Measurements from ENCODE around the gene GSS.

GSS gene

DNA sequence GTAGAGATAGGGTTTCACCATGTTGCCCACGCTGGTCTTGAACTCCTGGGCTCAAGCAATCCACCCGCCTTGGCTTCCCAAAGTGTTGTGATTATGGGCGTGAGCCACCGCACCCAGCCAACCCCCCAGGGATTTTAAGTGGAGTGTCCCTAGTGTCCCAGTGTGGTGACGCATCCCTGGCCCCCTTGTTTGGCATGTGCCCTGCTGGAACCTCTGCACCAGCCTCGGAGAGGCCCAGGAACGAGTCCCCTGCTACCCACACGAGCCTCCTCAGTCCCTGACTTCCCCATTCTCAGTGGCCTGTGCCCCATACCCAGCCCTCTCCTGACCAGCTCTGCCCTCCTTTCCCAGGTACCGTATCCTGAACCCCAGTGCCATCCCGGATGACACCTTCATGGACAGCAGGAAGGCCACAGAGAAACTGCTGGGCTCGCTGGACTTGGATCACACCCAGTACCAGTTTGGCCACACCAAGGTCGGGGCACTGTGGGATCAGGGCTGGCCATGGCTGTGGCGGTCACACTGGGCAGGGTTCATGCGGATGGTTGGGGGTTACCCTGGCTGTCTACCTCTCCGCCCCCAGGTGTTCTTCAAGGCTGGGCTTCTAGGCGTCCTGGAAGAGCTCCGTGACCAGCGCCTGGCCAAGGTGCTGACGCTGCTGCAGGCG lies 37.3 kb upstream of the GSS start:
- DNase-seq = no peak

DNA sequence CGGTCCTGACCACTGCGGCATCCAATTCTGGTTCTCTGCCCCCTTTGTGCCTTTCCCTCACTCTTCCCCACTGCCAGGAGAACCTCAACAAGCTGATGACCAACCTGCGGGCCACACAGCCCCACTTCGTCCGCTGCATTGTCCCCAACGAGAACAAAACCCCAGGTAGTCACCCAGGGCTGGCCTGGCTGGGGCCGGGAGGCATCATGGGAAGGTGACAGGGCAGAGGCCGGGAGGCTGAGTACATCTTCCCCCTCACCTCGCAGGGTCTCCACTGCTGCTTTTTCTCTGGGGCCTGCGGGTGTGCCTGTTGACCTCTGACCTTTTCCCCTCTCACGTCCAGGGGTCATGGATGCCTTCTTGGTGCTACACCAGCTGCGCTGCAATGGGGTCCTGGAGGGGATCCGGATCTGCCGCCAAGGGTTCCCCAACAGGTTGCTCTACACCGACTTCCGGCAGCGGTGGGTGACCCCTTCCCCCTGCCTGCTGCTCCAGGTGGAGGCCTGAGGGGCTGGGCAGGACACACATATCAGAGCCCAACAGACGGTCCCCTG lies 35.1 kb upstream of the GSS start:
- no peak for DNase-seq

DNA sequence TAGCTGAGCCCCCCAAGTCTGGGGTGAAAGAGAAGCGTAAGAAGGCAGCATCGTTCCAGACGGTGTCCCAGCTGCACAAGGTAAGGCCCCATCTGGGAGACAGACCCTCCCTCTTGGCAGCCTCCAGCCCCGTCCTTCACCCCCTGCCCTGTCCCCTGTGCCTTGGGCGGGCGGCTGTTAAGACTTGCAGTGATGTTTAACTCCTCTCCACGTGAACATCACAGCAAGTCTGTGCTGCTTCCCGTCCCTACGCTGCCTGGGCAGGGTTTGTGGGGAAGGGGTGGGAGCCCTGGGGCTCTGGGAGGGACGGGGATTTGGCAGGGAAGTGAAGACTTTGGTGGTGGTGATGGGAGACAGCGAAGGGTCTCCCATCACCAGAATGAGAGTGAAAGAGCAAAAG lies 34.6 kb upstream of the GSS start:
- DNase-seq = no peak

GRCh38 chr20:34989670-34990069 lies 34.1 kb upstream of the GSS start:
- no peak for DNase-seq

DNA sequence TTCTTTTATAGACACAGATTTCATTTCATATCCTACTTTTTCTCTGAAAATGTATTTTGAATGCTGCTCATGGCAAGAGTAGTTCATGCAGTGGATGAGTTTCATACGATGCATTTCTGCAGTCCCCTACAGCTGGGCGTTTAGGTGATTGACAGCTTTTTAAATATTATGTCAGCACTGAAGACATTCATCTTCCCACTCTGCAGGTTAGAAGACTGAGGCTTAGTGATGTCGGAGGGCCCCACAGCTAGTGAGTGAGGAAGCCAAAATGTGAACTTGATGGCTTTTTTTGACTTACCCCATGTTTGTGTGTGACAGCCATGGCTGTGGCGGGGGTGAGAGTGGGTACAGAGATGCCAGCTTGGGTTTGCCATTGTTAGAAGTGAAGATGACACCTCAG lies 33.5 kb upstream of the GSS start:
- DNase-seq = no peak

- DNase-seq = no peak
Observed at GRCh38 chr20:34988191-34988540, 32.6 kb upstream of the GSS start.

- DNase-seq = no peak
Observed at GRCh38 chr20:34987288-34988190, 31.9 kb upstream of the GSS start.

DNA sequence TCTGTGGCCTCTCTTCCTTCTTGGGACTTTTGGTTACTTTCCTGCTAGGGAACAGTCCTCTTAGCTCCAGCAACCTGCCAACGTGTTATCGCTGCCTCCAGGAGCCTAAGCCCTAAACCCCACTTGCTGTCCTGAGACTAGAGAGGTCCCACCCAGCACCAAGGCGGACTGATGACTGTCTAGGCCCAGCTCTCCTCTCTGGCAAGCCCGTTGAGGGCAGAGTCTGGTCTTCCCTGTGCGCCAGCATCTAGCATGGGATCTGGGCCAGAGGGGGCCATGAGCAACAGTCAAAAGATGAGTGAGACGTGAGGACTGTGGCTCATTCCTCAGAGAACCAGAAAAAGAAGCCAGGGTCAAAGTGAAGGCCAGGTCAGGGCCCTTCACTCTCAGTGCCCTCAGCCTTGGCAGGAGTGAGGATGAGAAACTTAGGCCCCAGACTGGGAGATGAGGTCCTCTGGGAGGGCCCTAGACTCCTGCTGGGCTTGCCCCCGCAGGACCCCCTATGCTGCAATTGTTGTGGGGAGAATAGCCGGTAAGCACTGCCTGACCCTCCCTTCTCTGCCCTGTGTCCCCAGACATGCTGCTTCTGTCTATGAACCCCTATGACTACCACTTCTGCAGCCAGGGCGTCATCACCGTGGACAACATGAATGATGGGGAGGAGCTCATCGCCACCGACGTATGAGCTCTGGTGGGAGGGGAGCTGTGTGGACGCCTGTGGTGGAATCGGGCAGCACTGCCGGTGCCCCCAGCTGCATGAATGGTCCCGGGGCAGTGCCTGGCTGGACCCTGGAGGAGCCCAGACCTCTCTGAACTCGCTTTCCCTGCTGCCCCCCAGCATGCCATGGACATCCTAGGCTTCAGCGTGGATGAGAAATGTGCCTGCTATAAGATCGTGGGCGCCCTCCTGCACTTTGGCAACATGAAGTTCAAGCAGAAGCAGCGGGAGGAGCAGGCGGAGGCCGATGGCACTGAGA lies 31.0 kb upstream of the GSS start:
- DNase-seq = no peak

GRCh38 chr20:34985461-34986310 lies 30.1 kb upstream of the GSS start:
- DNase-seq = no peak

DNA sequence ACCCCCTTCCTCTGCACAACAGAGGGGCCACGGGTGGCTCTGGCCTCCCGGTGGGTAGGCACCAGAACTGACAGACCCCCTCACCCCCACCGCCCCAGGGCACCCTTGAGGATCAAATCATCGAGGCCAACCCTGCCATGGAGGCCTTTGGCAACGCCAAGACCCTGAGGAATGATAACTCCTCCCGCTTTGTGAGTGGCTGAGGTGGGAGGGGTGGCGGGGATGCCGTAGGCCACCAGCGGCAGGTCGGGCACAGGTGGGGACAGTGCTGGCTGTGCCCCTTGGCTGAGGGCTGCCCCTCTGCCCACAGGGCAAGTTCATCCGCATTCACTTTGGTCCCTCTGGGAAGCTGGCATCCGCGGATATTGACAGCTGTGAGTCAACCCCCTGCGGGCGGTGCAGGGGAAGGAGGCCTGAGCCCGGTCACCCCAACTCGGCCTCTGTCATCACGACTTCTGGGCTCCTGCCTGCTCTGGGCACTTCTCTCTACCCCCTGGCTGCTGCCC lies 29.2 kb upstream of the GSS start:
- DNase-seq = no peak

DNA sequence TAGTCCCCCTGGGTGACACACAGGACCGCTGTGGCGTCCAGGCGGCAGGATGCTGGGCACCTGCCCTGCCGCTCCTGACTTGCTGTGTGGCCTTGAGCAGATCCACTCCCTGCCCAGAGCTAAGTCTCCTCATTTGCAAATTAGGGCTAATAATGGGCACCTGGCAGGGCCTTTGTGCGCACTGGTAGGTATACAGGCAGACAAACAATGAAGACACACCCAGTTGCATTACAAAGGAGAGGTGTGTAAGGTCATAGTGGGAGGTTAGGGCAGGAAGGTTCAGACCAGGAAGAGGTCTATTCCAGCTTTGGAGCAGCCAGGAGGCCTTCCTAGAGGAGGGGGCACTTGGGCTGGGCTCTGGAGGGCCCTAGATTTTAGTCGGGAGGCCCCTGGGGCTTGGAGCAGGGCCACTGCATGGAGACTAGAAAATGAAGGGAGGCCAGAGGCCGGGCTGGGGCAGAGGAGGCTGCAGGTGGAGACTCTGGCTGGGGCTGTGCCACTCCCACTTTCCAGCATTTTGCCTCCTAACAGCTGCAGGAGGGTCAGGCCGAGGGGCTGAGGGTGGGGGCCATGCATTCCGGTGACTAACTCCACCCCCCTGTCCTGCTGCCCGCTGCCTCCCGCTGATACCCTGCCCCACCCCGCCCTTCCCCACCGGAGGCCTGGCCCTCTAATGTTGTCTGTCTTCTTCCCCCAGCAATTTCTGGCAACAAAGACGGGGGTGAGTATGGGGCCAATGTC lies 28.6 kb upstream of the GSS start:
- DNase-seq = no peak

DNA sequence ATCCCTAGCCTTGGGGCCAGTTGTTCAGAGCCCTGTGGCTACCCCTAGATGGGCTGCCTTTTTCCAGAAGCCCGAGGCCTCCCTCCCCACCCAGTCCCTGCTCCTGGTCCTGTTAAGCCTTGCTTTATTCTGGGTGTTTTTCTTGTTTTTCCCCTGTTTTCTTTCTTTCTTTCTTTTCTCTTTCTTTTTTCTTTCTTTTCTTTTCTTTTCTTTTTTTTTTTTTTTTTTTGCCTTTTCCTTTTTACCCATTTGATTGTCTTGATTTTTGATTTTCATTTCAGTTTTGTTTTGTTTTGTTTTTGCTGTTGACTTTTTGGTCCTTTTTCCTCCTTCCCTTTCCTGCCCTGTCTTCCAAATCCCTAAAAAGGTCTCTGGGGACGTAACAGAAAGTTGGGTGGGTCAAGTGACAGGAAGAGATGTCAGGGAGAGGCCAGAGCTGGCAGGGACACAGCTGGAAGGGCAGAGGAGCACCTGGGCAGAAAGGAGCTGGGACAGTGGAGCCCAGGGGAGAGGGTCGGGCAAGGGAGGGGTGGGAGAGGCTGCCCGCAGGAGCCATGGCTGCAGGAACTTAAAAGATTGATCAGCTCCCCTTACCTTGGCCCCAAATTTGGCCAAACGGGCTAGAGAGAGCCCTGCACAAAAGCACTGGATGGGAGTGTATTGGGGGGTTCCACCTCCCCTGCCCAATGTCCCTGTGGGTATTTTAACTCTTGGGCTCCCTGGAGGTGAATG lies 27.6 kb upstream of the GSS start:
- DNase-seq = no peak

DNA sequence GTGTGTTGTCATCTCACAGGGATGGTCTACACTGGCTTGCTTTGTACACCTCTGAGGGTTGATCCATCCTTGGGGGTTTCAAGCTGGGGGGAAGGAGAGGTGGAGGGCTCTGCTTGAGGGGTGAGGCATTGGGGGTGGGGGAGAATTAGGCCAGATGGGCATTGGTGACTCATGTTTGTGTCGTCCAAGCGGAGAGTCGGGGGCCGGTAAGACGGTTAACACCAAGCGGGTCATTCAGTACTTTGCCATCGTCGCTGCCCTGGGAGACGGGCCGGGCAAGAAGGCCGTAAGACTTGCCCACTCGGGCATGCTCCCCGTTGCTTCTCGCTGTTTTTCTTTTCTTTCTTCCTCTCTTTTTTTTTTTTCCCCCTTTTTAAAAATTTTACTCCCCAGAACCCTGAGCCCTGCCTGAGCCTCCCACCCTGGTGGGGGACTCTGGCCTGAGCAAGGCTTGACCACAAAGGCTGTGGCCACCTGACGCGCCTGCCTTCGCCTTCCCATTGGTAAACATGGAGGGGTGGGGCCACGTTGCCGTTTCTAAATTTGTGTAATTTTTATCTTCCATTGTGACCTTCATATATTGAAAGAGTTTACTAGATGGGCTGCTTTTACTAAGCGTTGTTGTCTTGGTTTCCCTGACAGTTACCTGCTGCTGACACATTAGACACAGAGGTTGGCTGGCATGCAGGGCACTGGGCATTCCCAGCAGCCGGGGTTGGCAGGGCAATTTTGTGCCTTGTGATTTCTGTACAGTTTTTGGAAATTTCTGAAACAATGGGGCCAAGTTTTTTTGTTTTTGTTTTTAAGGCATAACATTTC lies 26.9 kb upstream of the GSS start:
- DNase-seq = no peak

DNA sequence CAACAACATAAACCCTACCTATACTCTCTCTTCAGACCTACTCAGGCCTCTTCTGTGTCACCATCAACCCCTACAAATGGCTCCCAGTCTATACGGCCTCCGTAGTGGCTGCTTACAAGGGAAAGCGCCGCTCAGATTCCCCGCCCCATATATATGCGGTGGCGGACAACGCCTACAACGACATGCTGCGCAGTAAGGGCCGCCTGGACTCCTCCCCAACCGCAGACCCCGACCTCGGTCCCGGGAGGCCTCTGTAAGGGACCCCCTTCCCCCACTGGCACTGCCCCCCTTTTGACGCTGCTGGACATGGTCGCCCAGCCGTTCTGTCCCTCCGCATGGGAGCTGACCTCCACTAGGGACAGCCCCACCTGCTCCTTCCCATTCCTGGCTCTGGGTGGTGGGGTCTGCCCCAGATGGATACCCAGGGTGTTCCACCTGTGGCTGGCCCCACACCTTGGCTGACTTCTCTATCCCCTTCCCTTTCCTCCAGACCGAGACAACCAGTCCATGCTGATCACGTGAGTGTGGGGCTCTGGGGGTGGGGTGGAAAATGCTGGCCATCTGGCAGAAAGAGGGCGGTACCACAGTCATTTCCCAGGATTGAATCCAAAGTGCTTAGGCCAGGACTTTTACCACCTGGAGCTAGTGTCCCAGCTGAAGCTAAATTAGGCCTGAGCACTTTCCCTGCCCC lies 25.1 kb upstream of the GSS start:
- DNase-seq = no peak

DNA sequence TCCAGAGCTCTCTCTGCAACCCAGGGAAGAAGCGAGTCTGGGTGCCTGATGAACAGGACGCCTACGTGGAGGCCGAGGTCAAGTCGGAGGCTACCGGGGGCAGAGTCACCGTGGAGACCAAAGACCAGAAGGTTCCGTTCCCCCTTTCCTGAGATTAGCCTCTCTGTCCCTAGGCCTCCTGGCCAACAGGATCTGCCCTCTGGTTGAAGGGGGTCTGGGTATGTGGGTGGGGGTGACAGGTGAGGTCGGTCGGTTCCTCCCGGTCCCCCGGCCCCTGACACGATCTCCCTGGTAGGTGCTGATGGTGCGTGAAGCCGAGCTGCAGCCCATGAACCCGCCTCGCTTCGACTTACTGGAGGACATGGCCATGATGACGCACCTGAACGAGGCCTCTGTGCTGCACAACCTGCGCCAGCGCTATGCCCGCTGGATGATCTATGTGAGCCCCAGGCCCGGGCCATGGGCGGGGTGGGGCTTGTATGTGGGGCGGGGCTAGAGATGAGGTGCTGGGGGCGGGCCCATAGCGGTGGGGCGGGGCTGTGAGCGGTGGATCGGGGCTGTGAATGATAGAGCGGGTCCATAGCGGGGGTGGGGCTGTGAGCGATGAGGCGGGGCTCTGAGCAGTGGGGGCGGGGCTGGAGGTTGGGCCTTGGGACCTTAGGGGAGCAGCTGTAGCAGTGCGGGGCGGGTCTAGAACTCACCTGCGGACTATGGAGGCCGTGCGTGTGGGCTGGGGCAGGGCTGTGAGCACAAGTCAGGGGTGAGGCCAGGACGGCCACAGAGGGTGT lies 24.0 kb upstream of the GSS start:
- no peak for DNase-seq

- DNase-seq = no peak
Observed at GRCh38 chr20:34978092-34978744, 22.6 kb upstream of the GSS start.

DNA sequence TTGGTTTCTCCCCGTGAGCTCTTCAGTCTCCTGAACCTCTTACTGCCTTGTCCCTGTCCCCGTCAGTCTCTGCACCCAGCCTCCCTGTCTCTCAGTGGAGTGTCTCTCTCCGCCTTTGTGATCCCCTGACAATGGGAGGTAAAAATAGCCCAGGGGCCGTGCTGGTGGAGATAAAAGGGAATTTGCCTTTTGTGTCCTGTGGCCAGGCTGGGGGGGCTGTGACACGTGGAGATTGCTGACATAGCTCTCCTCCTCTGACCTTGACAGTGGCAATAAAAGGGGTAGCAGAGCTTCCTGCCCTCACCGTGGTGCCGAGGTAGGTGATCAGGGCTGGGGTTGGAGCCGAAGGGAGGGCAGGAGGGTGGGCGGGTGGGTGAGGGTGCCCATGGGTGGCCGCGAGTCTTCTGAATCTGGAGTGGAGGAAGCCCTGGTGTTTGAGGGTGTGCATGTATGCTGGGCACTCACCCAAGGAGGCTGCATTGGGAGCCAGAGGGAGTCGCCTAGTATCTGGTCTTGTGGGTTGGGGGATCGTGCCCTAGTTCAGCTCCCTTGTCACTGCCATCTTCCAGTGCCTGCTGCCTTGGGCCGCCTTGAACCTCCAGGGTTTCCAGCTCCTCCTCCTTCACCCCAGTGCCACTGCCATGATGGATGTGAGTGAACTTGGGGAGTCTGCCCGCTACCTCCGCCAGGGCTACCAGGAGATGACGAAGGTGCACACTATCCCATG lies 21.9 kb upstream of the GSS start:
- DNase-seq = no peak
